Muscle of arm (tissue), 12 donors: ENCODE measurements around the gene PROC. TPM values are rescaled to one million over a fixed set of nuclear protein-coding genes. Genes with fewer than 3 reads are reported as not detected.
"Not testable (repeated sequence)": the region's sequence is repeated elsewhere in the genome, so short reads cannot be mapped to it uniquely, and the experiment has no call there.

ENCODE experiments used
- DNase-seq: peaks from one replicate; pipeline ENCODE4 v3.0.0-alpha.2; 2013
- polyA plus RNA-seq, 12 donors: library from polyadenylated mRNA; unstranded; fragments of 120-200 nt; gene quantifications; one replicate each; pipeline ENCODE4 v1.2.1, GENCODE V29; 2013; ENCODE audit not compliant: insufficient read length in 12 of 12

The PROC gene
- polyA plus RNA-seq, 12 donors, result 0.13 to 13.5 (median 0.35) TPM; not detected in 3

DNA sequence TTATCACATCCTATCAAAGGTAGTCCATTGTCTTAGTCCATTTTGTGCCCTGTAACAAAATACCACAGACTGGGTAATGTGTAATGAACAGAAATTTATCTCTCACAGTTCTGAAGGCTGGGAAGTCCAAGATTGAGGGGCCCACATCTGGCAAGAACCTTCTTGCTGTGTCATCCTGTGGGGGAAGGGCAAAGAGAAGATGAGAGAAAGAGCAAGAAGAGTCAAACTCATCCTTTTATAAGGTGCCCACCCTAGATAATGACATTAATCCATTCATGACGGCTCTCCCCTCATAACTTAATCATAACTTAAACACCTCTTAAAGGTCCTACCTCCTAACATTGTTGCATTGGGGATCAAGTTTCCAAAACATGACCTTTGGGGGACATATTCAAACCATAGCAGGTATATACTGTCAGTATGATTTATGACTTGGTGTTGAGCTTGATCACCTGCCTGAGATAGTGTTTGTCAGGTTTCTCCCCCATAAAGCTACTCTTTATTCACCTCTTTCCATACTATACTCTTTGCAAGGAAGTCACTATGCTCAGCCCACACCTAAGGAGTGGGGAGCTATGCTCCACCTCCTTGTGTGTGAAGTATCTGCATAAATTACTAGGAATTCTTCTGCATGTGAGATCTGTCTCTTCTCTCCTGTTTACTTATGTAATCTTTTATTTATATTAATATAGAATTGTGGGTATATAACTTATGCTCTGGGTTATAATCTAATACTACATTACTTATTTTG lies 25.2 kb upstream of the PROC start:
- no peak for DNase-seq

DNA sequence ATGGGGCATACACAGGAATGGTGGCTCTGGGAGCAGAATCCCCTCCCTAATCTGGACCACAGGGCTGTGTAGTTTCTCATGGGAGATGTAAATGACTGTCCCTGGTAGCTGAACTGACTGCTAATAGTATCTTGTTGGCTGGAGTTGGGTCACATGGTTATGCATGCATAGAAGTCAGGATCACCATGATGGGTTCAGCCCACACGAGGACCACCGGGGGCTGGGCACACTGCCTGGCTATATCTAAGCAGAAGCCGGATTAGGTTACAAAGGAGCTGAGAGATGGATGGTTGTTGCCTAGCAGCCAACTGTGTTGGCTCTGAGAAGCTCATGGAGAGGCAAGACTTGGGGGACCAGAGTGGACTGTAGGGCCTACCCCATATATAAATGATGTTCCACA lies 23.7 kb upstream of the PROC start:
- no peak for DNase-seq

- DNase-seq, result no peak
Measured at GRCh38 chr2:127397568-127398238, 20.5 kb upstream of the PROC start.

GRCh38 chr2:127398239-127398590 lies 20.0 kb upstream of the PROC start:
- DNase-seq, result no peak

GRCh38 chr2:127400533-127400896 lies 17.7 kb upstream of the PROC start:
- DNase-seq, result no peak

DNA sequence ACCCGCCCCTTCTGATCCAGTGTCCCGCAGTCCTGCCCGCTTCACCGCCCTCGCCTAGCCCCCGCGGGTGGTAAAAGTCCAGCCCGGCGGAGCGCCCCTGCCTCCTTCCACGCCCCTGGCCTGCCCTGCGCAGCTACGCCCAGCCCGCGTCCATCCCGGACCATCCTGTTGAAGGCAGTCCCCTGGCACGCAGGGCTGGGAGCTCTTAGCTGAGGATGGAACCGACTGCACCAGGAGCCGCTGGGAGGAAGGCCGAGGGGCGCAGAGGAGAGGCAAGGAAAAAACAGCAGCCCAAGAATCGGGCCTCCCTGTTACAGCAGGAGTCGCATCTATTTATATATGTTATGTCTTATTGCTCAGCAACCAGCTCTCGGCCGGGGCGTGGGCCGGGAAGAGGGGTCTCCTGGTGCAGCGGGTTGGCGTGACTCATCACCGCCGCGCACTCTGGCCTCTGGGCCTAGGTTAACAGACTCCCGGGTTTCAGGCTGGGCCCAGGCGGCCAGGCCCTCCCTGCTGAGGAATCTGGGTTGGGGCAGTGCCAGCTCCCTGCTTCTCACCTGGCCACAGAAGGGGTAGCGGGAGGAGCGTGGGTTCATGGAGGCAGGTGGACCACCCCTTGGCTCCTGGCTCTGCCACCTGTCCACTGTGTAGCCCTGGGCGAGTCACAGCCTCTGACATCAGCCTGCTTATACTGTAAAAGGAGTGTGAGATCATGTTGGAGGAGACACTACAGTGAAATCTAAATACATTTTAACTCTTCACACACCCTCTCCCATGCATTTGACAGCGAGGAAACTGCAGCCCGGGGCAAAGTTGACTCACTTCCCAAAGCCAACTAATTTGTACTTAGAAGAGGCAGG lies 17.1 kb upstream of the PROC start:
- DNase-seq, result peak; percentile 69

GRCh38 chr2:127401757-127402695 lies 16.2 kb upstream of the PROC start:
- no peak for DNase-seq

DNA sequence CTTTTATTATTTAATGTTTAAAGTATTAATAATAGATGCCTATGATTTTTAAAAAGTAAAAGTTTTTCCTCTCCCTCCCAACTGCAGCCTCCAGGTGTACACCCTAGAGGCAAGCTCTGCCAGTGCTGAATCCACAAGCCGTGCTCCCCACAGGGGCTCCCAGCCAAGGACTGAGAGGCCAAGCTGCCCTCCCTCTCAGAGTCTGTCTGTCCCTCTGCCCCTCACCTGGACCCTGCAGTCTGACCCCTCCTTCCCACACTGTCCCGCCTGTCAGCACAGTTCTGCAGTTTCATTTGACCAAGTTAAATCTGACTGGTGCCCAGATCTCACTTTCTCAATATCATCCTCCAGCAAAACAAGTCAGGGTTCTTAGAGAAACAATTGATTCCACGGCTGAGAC lies 14.8 kb upstream of the PROC start:
- DNase-seq, result no peak

DNA sequence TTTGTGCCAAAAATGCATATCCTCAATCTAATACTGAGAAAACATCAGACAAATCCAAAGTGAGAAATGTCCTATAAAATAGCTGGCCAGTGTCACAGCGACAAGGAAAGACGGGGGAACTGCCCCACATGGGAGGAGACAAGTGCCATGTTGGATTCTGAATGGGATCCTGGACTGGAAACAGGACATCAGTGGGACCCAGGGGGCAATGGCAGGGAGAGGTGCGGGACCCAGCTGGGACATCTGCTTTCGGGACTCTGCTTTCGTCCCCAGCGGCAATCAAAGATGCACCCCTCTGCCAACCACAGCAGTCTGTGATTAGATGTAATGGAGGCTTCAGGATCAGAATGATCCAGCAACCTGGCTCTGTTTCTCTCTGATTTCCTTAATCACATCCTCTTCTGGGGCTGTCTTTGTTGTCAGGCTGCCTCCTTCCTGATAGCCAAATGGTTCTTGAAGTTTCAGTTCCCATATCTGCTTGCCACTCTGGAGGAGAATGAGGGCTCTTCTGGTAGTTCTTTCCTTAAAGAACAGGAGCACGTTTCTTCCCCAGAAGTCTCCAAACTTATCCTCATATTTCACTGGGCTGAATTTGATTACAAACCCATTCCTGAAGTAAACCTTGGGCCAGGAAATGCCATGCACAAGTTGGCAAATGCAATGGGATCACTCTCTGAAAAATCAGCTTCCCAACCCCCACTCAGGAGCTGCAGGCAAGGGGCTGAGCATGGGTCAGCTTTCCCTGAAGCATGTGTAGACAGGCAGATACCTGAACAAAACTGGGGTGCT lies 13.6 kb upstream of the PROC start:
- no peak for DNase-seq

GRCh38 chr2:127405255-127405610 lies 13.0 kb upstream of the PROC start:
- DNase-seq, result no peak

DNA sequence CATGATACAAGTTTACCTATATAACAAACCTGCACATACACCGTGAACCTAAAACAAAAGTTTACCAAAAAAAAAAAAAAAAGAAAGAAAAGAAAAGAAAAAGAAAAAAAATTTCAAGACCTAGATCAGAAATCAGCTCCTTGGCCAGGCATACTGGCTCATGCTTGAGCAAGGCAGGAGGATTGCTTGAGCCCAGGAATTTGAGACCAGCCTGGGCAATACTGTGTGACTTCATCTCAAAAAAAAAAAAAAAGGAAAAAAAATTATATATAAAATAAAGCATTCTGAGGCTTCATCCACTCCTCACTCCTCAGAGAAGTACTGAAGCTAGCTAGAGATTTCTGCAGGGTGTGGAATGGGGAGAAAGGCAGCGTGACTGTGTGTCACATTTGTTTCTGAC lies 11.8 kb upstream of the PROC start:
- DNase-seq, result no peak

GRCh38 chr2:127407091-127407490 lies 11.1 kb upstream of the PROC start:
- no peak for DNase-seq

GRCh38 chr2:127407661-127408003 lies 10.6 kb upstream of the PROC start:
- DNase-seq, result no peak

DNA sequence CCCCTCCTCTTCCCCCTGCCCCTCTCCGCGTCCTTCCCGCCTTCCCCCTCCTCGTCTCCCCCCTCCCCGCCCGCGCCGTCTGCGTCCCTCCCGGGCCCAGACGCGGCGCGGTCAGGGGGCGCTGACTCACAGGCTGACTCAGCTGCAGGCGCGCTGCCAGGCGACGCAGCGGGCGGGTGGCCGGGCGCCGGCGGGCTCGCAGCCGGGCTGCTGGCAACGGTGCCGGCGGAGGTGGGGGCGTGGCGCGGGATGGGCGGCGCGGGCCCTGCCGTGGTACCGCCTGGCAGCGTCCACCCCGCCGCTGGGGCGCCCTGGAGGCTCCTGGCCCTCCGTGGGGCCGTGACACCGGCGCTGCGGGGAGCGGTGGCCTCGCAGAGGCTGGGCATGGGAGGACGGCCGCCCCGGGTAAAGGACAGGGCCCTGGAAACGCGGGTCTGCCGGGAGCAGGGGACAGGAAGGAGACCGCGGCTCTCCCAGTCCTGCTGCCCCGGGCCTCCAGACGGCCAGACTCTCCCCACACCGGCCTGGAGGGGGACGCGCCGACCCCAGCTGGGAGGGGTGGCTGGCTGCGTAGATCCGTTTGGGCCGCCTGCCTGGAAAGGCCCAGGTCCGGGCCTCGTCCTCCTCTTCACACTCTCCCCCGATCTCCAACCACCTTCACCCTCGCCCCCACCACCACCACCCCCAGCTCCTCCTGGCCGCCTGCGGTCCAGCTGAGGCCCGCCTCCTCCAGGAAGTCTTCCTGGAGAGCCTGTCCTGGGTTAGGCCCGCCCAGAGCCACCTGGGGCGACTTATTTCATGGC lies 10.0 kb upstream of the PROC start:
- DNase-seq, result peak; percentile 87

DNA sequence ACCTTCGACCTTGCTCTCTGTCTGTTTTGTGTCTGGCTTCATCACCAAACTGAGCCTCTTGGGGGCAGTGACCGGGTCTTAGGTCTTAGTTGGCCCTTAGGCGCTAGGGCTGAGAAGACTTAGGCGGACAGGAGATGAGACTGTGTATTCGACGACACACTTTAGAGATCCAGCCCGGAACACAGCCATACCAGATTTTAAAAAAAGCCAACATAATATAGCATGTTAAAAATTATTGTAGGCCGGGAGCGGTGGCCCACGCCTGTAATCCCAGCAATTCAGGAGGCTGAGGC lies 9.5 kb upstream of the PROC start:
- DNase-seq, result no peak

- DNase-seq, result not testable (repeated sequence)
Measured at GRCh38 chr2:127409716-127410115, 8.5 kb upstream of the PROC start.

DNA sequence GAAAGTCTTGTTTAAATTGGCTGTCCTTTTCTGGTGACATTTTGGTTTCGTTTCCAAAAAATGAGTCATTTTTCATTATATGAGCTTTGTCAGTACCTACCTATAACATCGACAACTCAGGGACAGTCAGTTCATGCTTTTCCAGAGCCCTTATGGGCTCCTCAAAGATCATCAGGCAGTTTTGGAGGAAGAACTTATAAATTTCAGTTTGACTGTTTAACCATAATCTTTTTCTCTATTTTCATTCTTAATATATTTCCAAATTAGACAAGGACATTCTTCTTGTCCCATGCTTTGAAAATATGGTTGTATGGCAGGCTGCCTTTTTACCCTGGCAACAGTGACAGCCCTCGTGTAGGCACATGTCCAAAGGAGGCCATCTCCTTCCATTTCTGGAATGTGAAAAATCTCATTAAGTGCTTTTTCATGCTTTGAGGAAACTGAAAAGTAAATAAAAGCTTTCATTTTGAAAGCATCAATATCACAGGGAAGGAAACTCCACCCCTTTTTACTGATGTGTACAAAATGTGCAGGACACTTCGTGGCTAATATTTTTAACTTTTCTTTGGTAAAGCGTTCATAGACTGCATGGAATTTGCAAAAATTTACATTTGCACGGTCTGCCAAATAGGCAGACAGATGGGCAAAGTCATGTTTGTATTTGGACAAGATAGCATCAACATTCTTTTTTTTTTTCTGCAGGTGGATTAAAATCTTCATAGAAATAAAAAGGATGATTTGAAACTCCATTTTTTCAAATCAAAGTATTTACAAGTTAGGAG lies 7.2 kb upstream of the PROC start:
- DNase-seq, result no peak

DNA sequence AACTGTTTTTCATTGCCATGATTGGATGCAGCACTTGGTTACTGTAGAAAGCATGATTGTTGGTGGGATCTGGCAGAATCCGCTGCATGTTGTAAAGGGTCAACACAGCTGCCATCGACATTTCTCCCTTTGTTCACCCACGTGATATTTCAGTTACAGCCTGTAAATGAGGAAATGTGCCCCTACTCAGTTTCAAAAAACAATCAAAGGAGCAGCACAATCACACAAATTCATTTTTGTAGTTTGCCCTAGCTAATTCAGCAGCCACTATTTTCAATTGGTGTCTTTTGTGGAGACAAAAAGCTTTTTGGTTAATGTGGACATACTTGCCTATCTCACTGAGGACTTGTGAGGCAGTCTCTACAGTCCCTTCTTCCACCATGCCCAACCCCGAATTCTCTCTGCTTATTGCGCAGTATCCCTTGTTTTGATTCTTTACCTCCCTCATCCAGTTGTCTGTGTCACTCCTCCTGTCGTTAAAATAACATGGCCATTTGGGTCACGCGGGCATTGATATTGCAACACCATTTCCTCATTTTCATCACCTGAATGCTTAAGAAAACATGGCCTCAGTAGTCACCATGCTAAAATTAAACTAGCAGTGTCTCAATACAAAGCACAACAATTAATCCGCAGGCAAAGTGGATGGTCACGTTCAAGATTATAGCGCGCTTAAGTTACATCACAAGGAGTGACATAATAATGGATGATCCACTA lies 6.4 kb upstream of the PROC start:
- no peak for DNase-seq

- DNase-seq, result no peak
Measured at GRCh38 chr2:127413200-127413599, 5.0 kb upstream of the PROC start.
